Glomerular endothelial cell (primary cell): Measurements from ENCODE around the gene DUSP14. TPM values are rescaled to one million over a fixed set of nuclear protein-coding genes. Genes with fewer than 3 reads are reported as not detected.
A peak's percentile ranks its signal among the peaks of the same experiment; 100 is the strongest.
"Not testable (repeated sequence)": the region's sequence is repeated elsewhere in the genome, so short reads cannot be mapped to it uniquely, and the experiment has no call there.

Experiments
- DNase-seq: peaks from one replicate; pipeline ENCODE4 v3.0.0-alpha.2; 2011; ENCODE audit warnings: low read depth, low spot score; ENCODE audit errors: extremely low read depth
- total RNA-seq: library from RNA; depleted of rRNA; stranded (reverse); fragments of >200 nt; gene quantifications from 2 replicates; pipeline ENCODE4 v1.2.3, GENCODE V29; 2015

DUSP14 gene
- total RNA-seq, 1 donor from 2014 or later: 52.8 TPM

- DNase-seq: no peak
Measured at GRCh38 chr17:37483311-37484039, 6.2 kb upstream of the DUSP14 start.

GRCh38 chr17:37485938-37486570 is 3.6 kb upstream of the DUSP14 start:
- no peak for DNase-seq

- DNase-seq: peak; percentile 92
Measured at GRCh38 chr17:37488009-37488604, 1.6 kb upstream of the DUSP14 start.

- DNase-seq: peak; percentile 55
Measured at GRCh38 chr17:37488607-37489196, 989 bp upstream of the DUSP14 start.

DNA sequence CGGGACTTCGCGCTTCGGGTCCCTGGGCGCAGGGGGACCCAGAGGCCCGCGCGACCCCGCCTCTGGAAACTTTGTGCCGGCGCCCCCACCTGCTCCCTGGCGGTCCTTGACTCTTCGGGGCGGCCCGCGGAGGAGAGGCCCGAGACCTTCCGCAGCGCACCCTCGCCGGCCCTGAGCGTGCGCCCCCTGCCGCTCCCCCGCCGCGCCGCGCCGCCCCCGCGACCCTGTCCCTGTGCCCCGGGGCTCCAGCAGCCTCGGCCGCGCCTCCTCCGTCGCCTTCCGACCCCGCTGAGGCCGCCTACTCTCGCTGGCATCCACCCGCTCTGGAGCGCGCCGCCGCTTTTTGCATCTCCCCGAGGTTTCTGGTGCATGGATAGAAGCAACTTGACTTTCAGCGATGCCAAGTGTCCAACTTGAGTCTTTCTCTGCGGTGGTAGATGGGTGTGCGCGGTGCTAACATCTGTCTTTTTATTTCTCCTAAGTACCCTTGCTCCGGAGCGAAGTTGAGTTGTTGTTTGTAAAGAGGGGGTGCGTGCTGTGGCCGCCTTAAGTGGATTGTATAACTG is 414 bp downstream of the DUSP14 start:
- DNase-seq: no peak

DNA sequence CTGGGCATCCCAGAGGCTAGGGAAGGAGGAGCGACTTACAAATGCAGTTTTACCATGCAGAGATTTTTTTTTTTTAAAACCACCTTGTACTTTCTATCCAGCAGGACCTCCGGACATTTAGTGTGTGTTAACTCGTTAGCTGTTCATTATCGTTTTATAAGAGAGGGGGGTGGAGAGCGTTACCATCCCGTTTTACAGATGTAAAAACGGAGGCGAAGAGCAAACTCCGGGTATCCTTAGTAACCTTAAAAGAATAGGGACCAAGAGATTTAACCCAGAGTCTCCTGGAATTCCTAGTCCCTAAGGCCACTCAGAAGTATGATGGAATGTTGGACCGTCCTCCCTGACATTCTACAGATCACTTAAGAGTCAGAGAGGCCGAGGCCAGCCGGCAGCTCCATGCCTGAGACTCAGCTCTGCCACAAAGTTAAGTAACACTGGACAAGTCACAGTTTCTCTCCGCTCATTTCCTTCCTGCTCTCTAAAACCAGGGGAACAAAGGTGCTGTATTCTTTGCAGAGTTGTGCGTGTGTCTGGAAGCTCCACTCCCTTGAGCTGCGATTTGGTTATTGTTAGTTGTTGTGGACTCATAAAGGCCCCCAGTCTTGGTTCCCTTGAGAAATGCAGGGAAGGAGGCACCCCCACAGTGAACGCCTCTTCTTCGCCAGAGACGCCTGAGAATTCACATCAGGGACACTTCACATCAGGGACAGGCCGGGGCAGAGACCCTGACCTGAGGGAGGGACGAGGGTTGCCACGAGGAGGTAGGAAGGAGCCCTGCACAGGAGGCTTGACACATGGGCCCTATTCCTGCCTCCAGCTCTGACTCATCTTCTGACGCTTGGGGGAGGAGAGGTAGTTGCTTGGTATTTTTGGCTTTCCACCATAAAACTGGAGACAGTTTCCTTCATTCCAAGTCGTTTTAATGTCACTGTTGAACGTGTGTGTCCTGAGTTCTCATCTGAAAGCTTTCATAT is 1.2 kb downstream of the DUSP14 start:
- peak; percentile 64 for DNase-seq

GRCh38 chr17:37492167-37492566 is 2.5 kb downstream of the DUSP14 start:
- DNase-seq: no peak

GRCh38 chr17:37493249-37494027 is 3.7 kb downstream of the DUSP14 start:
- no peak for DNase-seq

DNA sequence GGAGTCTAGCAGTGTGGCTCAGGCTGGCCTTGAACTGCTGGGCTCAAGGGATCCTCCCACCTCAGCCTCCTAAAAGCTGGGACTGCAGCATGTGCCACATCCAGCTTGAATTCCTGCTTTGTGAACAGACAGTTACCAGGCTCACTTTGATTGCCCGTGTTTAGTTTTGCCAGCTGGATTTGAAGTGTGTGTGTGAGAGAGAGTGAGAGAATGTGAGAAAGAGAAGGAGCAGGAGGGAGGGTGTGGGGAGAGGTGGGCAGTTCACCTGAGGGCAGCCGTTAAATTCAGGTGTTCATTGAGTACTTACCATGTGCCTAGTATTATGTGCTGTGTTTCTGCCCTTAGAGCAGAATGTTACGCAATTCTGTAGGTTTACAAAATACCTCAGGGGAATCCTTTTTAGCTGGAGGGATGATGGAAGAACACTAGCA is 4.7 kb downstream of the DUSP14 start:
- DNase-seq: no peak

DNA sequence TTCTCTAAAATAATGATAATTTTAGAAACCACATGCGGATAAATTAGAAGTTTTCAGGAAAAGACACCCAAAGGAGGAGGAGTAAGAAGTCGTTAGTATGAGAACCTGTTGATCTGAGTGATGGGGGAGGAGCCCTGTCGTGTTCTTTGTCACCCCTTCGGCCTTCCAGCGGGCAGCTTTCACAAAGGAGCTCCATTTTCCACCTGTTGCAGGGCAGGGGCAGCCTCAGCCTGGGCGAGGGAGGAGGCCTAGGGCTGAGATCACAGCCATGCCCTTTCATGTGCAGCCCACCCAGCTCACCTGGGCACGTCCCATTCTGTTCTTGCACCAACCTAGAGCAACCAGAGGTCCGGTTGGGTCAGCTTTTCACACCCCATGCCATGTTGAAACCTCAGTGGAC is 5.3 kb downstream of the DUSP14 start:
- no peak for DNase-seq

DNA sequence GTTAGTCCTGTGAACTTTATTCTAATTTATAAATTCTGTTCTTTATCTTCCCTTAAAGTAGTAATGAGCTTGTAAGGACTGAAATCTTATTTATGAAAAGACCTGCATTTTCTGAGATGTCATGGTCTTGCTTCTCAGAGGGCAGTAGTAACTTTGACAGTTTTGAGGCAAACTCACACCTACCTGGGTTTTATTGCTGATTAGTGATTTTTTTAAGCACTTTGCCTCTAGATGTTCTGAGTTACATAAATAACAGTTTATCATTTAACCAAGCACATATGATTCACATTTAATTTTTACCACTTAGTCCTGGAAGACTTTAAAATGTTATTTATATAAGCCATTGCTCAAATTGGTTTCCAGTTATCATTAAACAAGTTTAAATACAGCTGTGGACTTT is 10.7 kb downstream of the DUSP14 start:
- no peak for DNase-seq

DNA sequence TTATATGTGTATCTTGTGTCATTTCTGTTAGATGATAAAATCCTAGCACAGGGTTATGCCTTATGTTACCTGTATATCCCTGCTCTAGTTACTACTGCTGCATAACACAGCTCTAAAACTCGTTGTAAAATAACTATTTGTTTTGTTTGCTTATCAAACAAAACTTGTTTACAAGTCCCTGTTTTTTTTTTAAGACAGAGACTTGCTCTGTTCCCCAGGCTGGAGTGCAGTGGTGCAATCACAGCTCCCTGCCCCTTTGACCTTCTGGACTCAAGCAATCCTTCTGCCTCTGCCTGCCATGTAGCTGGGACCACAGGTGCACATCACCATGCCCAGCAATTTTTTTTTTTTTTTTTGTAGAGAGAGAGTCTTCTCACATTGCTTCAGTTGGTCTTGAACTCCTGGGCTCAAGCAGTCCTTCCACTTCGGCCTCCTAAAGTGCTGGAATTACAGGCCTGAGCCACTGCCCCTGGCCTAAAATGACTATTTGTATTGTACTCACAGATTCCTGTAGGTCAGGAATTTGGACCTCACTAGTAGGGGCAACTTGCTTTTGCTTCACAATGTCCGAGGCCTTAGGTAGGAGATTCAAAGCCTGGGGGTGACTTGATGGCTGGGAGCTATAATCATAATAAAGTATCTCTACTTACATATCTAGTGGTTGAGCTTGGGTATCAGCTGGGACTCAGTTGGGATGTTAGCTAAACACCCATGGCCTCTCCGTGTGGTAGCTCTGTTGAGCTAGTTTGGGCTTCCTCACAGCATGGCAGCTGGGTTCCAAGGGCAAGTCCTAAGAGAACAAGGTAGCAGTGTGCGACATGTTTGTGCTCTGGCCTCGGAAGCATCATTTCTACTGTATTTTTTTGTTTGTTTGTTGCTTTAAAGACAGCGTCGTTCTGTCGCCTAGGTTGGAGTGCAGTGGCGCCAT is 12.6 kb downstream of the DUSP14 start:
- DNase-seq: no peak

DNA sequence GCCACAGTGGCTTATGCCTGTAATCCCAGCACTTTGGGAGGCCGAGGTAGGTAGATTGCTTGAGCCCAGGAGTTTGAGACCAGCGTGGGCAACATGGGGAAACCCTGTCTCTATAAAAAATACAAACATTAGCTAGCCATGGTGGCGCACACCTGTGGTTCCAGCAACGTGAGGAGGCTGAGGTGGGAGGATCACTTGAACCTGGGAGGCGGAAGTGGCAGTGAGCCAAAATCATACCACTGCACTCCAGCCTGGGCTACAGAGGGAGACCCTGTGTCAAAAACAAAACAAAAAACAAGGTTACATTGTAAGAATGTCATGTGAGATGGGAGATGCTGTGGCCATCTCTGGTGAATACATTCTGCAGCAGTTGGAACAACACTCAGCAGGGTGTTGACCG is 13.5 kb downstream of the DUSP14 start:
- DNase-seq: no peak

GRCh38 chr17:37505333-37505732 is 15.6 kb downstream of the DUSP14 start:
- no peak for DNase-seq

DNA sequence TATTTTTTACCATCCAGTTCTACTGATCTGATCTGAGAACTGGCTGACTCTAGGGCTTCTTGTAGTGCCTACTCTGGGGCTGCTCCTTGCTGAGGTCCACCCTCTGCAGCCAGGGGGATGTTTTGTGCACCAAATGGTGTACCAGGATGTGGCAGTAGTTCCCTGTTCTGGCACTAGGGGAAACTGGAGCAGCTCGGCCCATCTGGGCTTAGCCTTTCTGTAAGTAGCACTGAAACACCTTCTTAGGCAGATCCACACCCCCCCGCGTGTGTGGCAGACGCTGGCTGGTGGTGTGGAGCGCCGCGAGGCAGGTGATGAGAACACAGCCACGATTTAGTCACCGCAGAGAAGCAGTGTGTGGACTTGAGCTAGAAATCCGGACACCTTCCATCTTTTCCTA is 17.0 kb downstream of the DUSP14 start:
- DNase-seq: no peak

- no peak for DNase-seq
Measured at GRCh38 chr17:37507111-37507510, 17.4 kb downstream of the DUSP14 start.

DNA sequence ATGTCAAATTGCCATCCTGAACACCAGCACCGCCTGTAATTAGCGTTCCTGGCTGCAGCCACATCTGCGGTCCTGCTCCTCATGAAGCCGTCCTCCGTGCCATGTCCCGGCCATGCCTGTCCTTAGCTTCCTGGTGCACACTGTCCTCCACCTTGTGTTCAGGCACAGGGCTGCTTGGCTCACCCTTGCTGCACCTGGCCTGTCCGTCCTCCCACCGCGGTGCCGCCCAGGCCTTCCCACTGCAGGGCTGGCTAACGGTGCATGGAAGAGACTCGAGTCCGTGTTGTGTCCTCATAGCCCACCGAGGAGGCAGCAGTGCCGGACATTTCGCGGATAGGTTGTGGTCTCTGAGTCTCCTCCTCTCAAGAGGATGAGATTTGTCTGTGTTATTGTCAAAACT is 20.4 kb downstream of the DUSP14 start:
- no peak for DNase-seq

DNA sequence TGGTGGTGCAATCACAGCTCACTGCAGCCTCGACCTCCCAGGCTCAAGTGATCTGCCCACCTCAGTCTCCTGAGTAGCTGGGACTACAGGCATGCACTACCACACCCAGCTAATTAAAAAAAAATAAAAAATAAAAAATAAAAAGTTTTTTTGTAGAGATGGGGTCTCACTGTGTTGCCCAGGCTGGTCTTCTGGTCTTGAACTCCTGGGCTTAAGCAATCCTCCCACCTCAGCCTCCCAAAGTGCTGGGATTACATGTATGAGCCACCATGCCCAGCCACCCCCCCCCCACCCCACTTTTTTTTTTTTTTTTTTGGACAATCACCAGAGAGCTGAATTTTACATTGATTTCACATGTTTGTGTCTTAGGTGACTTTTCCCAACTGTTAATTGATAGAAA is 22.0 kb downstream of the DUSP14 start:
- not testable (repeated sequence) for DNase-seq
